CD14-positive monocyte (primary cell): ENCODE data around the gene ANKRD12. TPM values are rescaled to one million over a fixed set of nuclear protein-coding genes. Genes with fewer than 3 reads are reported as not detected.
A peak's percentile ranks its signal among the peaks of the same experiment; 100 is the strongest.

Experiments used
- DNase-seq, 3 donors: peaks; one replicate each; pipeline ENCODE4 v3.0.0-alpha.2; 2011 to 2022
- H2AFZ ChIP-seq: 2 replicates; pipeline ENCODE4 v1.6.0; 2012; ENCODE audit warnings: mild to moderate bottlenecking, low read depth, low read length, inconsistent platforms; ENCODE audit not compliant: insufficient read depth, poor library complexity, severe bottlenecking
- H3K27ac ChIP-seq, 2 donors: 1 replicate in 1 of 2; 2 replicates in 1 of 2; pipeline ENCODE4 v1.5.1; 2012 to 2013; ENCODE audit warnings: low read length in 2 of 2, control low read depth in 1 of 2, inconsistent platforms in 1 of 2, low read depth in 1 of 2, mild to moderate bottlenecking in 1 of 2
- H3K27me3 ChIP-seq, 2 donors: one replicate each; pipeline versions ENCODE4 v1.6.0 to v1.6.1; 2011 to 2013; ENCODE audit warnings: low read length in 2 of 2; ENCODE audit not compliant: control insufficient read depth in 2 of 2, insufficient read depth in 2 of 2
- H3K36me3 ChIP-seq, 2 donors: replicated peaks in 1 of 2; 1 replicate in 1 of 2; 2 replicates in 1 of 2; pipeline versions ENCODE4 v1.5.1 to v1.6.1; 2012 to 2013; ENCODE audit warnings: low read length in 2 of 2, control low read depth in 1 of 2, inconsistent platforms in 1 of 2, mild to moderate bottlenecking in 1 of 2; ENCODE audit not compliant: insufficient read depth in 2 of 2, control insufficient read depth in 1 of 2
- H3K4me1 ChIP-seq, 2 donors: 1 replicate in 1 of 2; 2 replicates in 1 of 2; pipeline versions ENCODE4 v1.5.1 to v1.6.1; 2012 to 2013; ENCODE audit warnings: low read length in 2 of 2, control low read depth in 1 of 2, inconsistent platforms in 1 of 2, mild to moderate bottlenecking in 1 of 2, moderate library complexity in 1 of 2; ENCODE audit not compliant: insufficient read depth in 2 of 2, control insufficient read depth in 1 of 2
- H3K4me2 ChIP-seq: replicated peaks from 2 replicates; pipeline ENCODE3; 2012; ENCODE audit warnings: low read length, moderate library complexity, mild to moderate bottlenecking; ENCODE audit not compliant: poor library complexity, severe bottlenecking; ENCODE audit errors: extremely low read depth
- H3K4me3 ChIP-seq, 3 experiments: fragments of 200-600 bp in 1 of 3; sonication (generic) in 1 of 3; replicated peaks in 1 of 3; 1 replicate in 2 of 3; 2 replicates in 1 of 3; pipeline ENCODE4 v1.5.1; 2011 to 2013; ENCODE audit warnings: low read length in 3 of 3, mild to moderate bottlenecking in 3 of 3, control low read depth in 2 of 3, low read depth in 2 of 3, inconsistent platforms in 1 of 3, moderate library complexity in 1 of 3
- H3K79me2 ChIP-seq: 2 replicates; pipeline ENCODE4 v1.6.0; 2012; ENCODE audit warnings: mild to moderate bottlenecking, control low read depth, inconsistent platforms, low read length, moderate library complexity; ENCODE audit not compliant: insufficient read depth
- H3K9ac ChIP-seq: 2 replicates; pipeline ENCODE4 v1.6.0; 2017; ENCODE audit warnings: low read length, mild to moderate bottlenecking; ENCODE audit not compliant: insufficient read depth, poor library complexity, severe bottlenecking
- H3K9me3 ChIP-seq, 2 donors: replicated peaks in 1 of 2; 1 replicate in 1 of 2; 2 replicates in 1 of 2; pipeline versions ENCODE4 v1.5.1 to v1.6.1; 2012 to 2013; ENCODE audit warnings: low read length in 2 of 2, control low read depth in 1 of 2; ENCODE audit not compliant: control insufficient read depth in 1 of 2, insufficient read depth in 1 of 2
- H4K20me1 ChIP-seq: 2 replicates; pipeline ENCODE4 v1.6.0; 2012; ENCODE audit warnings: mild to moderate bottlenecking, low read length, control low read depth, moderate library complexity; ENCODE audit not compliant: insufficient read depth
- H3K27ac Mint-ChIP-seq, 7 donors: one replicate each; pipeline ENCODE4 v1.8.0; 2020; ENCODE audit warnings: mild to moderate bottlenecking in 7 of 7, mixed read lengths in 7 of 7, moderate library complexity in 6 of 7, inconsistent platforms in 2 of 7
- H3K27me3 Mint-ChIP-seq, 3 donors: one replicate each; pipeline ENCODE4 v1.8.0; 2021 to 2022; ENCODE audit warnings: low read depth in 3 of 3, mild to moderate bottlenecking in 3 of 3, mixed read lengths in 3 of 3, moderate library complexity in 3 of 3, inconsistent platforms in 1 of 3
- H3K36me3 Mint-ChIP-seq, 2 donors: one replicate each; pipeline ENCODE4 v1.8.0; 2020; ENCODE audit warnings: mixed read lengths in 2 of 2, inconsistent platforms in 1 of 2, mild to moderate bottlenecking in 1 of 2
- H3K4me1 Mint-ChIP-seq: one replicate; pipeline ENCODE4 v1.8.0; 2020; ENCODE audit warnings: mild to moderate bottlenecking, mixed read lengths
- H3K4me3 Mint-ChIP-seq, 2 donors: one replicate each; pipeline ENCODE4 v1.8.0; 2020; ENCODE audit warnings: mild to moderate bottlenecking in 2 of 2, mixed read lengths in 2 of 2, moderate library complexity in 1 of 2
- H3K9me3 Mint-ChIP-seq, 7 donors: one replicate each; pipeline ENCODE4 v1.8.0; 2020 to 2022; ENCODE audit warnings: mixed read lengths in 7 of 7, mild to moderate bottlenecking in 6 of 7, moderate library complexity in 6 of 7, inconsistent platforms in 2 of 7
- CTCF ChIP-seq: fragments of 200-600 bp; IDR thresholded peaks from one replicate; pipeline ENCODE4 v1.8.0; 2022; ENCODE audit warnings: antibody characterized with exemption, mild to moderate bottlenecking
- WGBS: methylation state at CpG from one replicate; pipeline ENCODE4 v1.1.5; 2013; ENCODE audit warnings: missing lambda C conversion rate; ENCODE audit not compliant: insufficient coverage; 5-methylcytosine and 5-hydroxymethylcytosine counted together
- intact Hi-C, 2 donors: fragments of 100-400 bp; cut with micrococcal nuclease; formaldehyde crosslinking; loops; one replicate each; pipeline versions ENCODE4 v1.15.0 to v1.15.1; 2023
- polyA plus RNA-seq, 3 donors: library from polyadenylated mRNA; depleted of rRNA in 1 of 3; unstranded in 2 of 3; stranded (reverse) in 1 of 3; fragments of 300-500 nt in 2 of 3; fragments of >200 nt in 1 of 3; fragmentation: Illumina TruSeq in 2 of 3; gene quantifications; 1 replicate in 2 of 3; 2 replicates in 1 of 3; pipeline ENCODE4 v1.2.3, GENCODE V29; 2012 to 2021

Gene ANKRD12
- polyA plus RNA-seq, 3 donors: 9.3 to 15.5 (median 15.4) TPM

- peak overlapping the region in 2 of 7 donors; percentile 15 to 20 for H3K27ac Mint-ChIP-seq
- WGBS: 100% methylated on average over 3 of the region's 4 CpGs
Observed at GRCh38 chr18:9234528-9234927, 97.9 kb downstream of the ANKRD12 start.

GRCh38 chr18:9237981-9238380 is 101.4 kb downstream of the ANKRD12 start:
- peaks cover 28 to 53% of the 10 kb centered on the region in 2 donors for H3K36me3 ChIP-seq
- peaks cover 21 to 36% of the 10 kb centered on the region in 2 donors for H3K4me1 ChIP-seq
- Mint-ChIP-seq H3K4me1 (peaks cover 35% of the 10 kb centered on the region), H3K36me3 (peaks cover 36 to 48% of the 10 kb centered on the region in 2 donors), H3K9me3 (peaks cover 0 to 3% (median 2%) of the 10 kb centered on the region in 7 donors), H3K4me3 (peak overlapping the region in 1 of 2 donors; percentile 9), H3K27ac (peak overlapping the region in 4 of 7 donors; percentile 25 to 72 (median 54)), H3K27me3 (no peaks in the 10 kb centered on the region)
- H3K27ac ChIP-seq: peak overlapping the region in 1 of 2 donors; percentile 14
- H3K4me3 ChIP-seq: no peak overlapping the region
- no peak overlapping the region for H2AFZ ChIP-seq
- H3K79me2 ChIP-seq: peaks cover 6% of the 10 kb centered on the region
- peaks cover under 1% of the 10 kb centered on the region in 2 donors for H3K9me3 ChIP-seq
- no peaks in the 10 kb centered on the region for H3K27me3 ChIP-seq
- peaks cover 26% of the 10 kb centered on the region for H4K20me1 ChIP-seq
- H3K4me2 ChIP-seq: no peak overlapping the region
- WGBS: 0% methylated on average over 2 of the region's 2 CpGs
- peak in 2 of 3 donors; percentile 30 to 40 for DNase-seq
- intact Hi-C loops: no loop called here
- TF ChIP-seq CTCF: no peak
- no peak overlapping the region for H3K9ac ChIP-seq

More at GRCh38 chr18:9234528-9234927, 97.9 kb downstream of the ANKRD12 start:
- Histone ChIP-seq H3K4me2 (no peak overlapping the region), H3K27me3 (no peaks in the 10 kb centered on the region), H3K4me1 (peaks cover 11 to 15% of the 10 kb centered on the region in 2 donors), H3K27ac (no peak overlapping the region), H3K9ac (no peak overlapping the region), H4K20me1 (peaks cover 48% of the 10 kb centered on the region), H3K4me3 (no peak overlapping the region), H3K36me3 (peaks cover 39 to 85% of the 10 kb centered on the region in 2 donors), H3K79me2 (peaks cover 39% of the 10 kb centered on the region), H2AFZ (no peak overlapping the region), H3K9me3 (peaks cover 10 to 20% of the 10 kb centered on the region in 2 donors)
- Mint-ChIP-seq H3K4me3 (no peak overlapping the region), H3K36me3 (peaks cover 66 to 77% of the 10 kb centered on the region in 2 donors), H3K27me3 (no peaks in the 10 kb centered on the region), H3K9me3 (peaks cover 17 to 27% (median 23%) of the 10 kb centered on the region in 7 donors), H3K4me1 (peaks cover 17% of the 10 kb centered on the region)
- TF ChIP-seq CTCF: no peak
- DNase-seq: no peak
- intact Hi-C loops: no loop called here
